H9 (cell line): ENCODE data around the gene TREM1. TPM values are rescaled to one million over a fixed set of nuclear protein-coding genes. Genes with fewer than 3 reads are reported as not detected.

Experiments
- DNase-seq: peaks from one replicate; pipeline ENCODE4 v3.0.0-alpha.2; 2017
- H2AFZ ChIP-seq: one replicate; pipeline ENCODE4 v1.6.1; 2013; ENCODE audit warnings: mild to moderate bottlenecking, low read length, control low read depth, moderate library complexity
- H2AK5ac ChIP-seq: 2 replicates; pipeline ENCODE4 v1.6.1; 2013; ENCODE audit warnings: low read length, control low read depth, mixed read lengths; ENCODE audit not compliant: insufficient read length
- H2BK120ac ChIP-seq: one replicate; pipeline ENCODE4 v1.6.1; 2013; ENCODE audit warnings: low read depth, mild to moderate bottlenecking, low read length, control low read depth, inconsistent platforms; ENCODE audit not compliant: poor library complexity, severe bottlenecking
- H2BK12ac ChIP-seq: 2 replicates; pipeline ENCODE4 v1.6.1; 2013; ENCODE audit warnings: low read length, control low read depth, mixed read lengths, low read depth; ENCODE audit not compliant: insufficient read length
- H2BK15ac ChIP-seq: 2 replicates; pipeline ENCODE4 v1.6.1; 2013; ENCODE audit warnings: low read depth, low read length, control low read depth
- H2BK20ac ChIP-seq: one replicate; pipeline ENCODE4 v1.6.1; 2013; ENCODE audit warnings: low read depth, mild to moderate bottlenecking, low read length, control low read depth, inconsistent platforms; ENCODE audit not compliant: poor library complexity, severe bottlenecking
- H2BK5ac ChIP-seq: 2 replicates; pipeline ENCODE4 v1.6.1; 2013; ENCODE audit warnings: low read length, control low read depth, mixed read lengths; ENCODE audit not compliant: insufficient read length
- H3K14ac ChIP-seq: 2 replicates; pipeline ENCODE4 v1.6.1; 2013; ENCODE audit warnings: low read length, control low read depth; ENCODE audit not compliant: insufficient read depth
- H3K18ac ChIP-seq: 2 replicates; pipeline ENCODE4 v1.6.1; 2013; ENCODE audit warnings: low read depth, mild to moderate bottlenecking, mixed read lengths, low read length, control low read depth; ENCODE audit not compliant: insufficient read length
- H3K23ac ChIP-seq: 2 replicates; pipeline ENCODE4 v1.6.1; 2013; ENCODE audit warnings: low read length, control low read depth, mixed read lengths, low read depth; ENCODE audit not compliant: insufficient read length
- H3K23me2 ChIP-seq: 2 replicates; pipeline ENCODE4 v1.6.1; 2013; ENCODE audit warnings: low read depth, mild to moderate bottlenecking, mixed read lengths, low read length, control low read depth; ENCODE audit not compliant: insufficient read length, poor library complexity, severe bottlenecking
- H3K27ac ChIP-seq: 2 replicates; pipeline ENCODE4 v1.5.1; 2013; ENCODE audit warnings: low read length, control low read depth, mixed read lengths, low read depth; ENCODE audit not compliant: insufficient read length
- H3K27me3 ChIP-seq: 2 replicates; pipeline ENCODE4 v1.6.1; 2013; ENCODE audit warnings: low read length, control low read depth, inconsistent platforms; ENCODE audit not compliant: insufficient read depth
- H3K4ac ChIP-seq: 2 replicates; pipeline ENCODE4 v1.6.1; 2013; ENCODE audit warnings: low read depth, mild to moderate bottlenecking, control low read depth, inconsistent platforms, low read length, moderate library complexity
- H3K4me1 ChIP-seq: 2 replicates; pipeline ENCODE4 v1.6.1; 2013; ENCODE audit warnings: low read length, control low read depth, inconsistent platforms; ENCODE audit not compliant: insufficient read depth
- H3K4me2 ChIP-seq: 2 replicates; pipeline ENCODE4 v1.6.1; 2013; ENCODE audit warnings: low read length, control low read depth, mixed read lengths; ENCODE audit not compliant: insufficient read length, insufficient read depth
- H3K56ac ChIP-seq: 2 replicates; pipeline ENCODE4 v1.6.1; 2013; ENCODE audit warnings: low read depth, mild to moderate bottlenecking, mixed read lengths, low read length, control low read depth; ENCODE audit not compliant: insufficient read length
- H3K79me1 ChIP-seq: 2 replicates; pipeline ENCODE4 v1.6.1; 2013; ENCODE audit warnings: low read depth, mild to moderate bottlenecking, moderate library complexity, low read length, control low read depth, inconsistent platforms; ENCODE audit not compliant: insufficient read depth, poor library complexity, severe bottlenecking
- H3K79me2 ChIP-seq: 2 replicates; pipeline ENCODE4 v1.6.1; 2013; ENCODE audit warnings: low read length, control low read depth, inconsistent platforms; ENCODE audit not compliant: insufficient read depth
- H3K9ac ChIP-seq: 2 replicates; pipeline ENCODE4 v1.6.1; 2013; ENCODE audit warnings: low read length, control low read depth, mixed read lengths; ENCODE audit not compliant: insufficient read length; ENCODE audit errors: extremely low read depth
- H3K9me3 ChIP-seq: one replicate; pipeline ENCODE4 v1.6.1; 2013; ENCODE audit warnings: low read depth, low read length, inconsistent platforms; ENCODE audit not compliant: control insufficient read depth
- H3T11ph ChIP-seq: one replicate; pipeline ENCODE4 v1.6.1; 2013; ENCODE audit warnings: mild to moderate bottlenecking, low read length, control low read depth, inconsistent platforms
- H4K20me1 ChIP-seq: one replicate; pipeline ENCODE4 v1.6.1; 2013; ENCODE audit not compliant: control insufficient read depth, insufficient read length, insufficient read depth
- H4K5ac ChIP-seq: 2 replicates; pipeline ENCODE4 v1.6.1; 2013; ENCODE audit warnings: low read depth, mild to moderate bottlenecking, mixed read lengths, low read length, control low read depth; ENCODE audit not compliant: insufficient read length
- H4K8ac ChIP-seq: replicated peaks from 2 replicates; pipeline ENCODE4 v1.6.1; 2013; ENCODE audit warnings: low read length, control low read depth, mixed read lengths, low read depth; ENCODE audit not compliant: insufficient read length
- H4K91ac ChIP-seq: 2 replicates; pipeline ENCODE4 v1.6.1; 2013; ENCODE audit warnings: low read depth, mild to moderate bottlenecking, moderate library complexity, mixed read lengths, low read length, control low read depth; ENCODE audit not compliant: insufficient read length
- H3K27ac Mint-ChIP-seq, 3 experiments: 2 replicates in 2 of 3; 3 replicates in 1 of 3; pipeline ENCODE4 v1.8.0; 2020 to 2021; ENCODE audit warnings: mixed read lengths in 3 of 3, mild to moderate bottlenecking in 1 of 3, moderate library complexity in 1 of 3
- H3K27me3 Mint-ChIP-seq: 2 replicates; pipeline ENCODE4 v1.8.0; 2021; ENCODE audit warnings: low read depth, mild to moderate bottlenecking, moderate library complexity, mixed read lengths
- H3K36me3 Mint-ChIP-seq, 3 experiments: 2 replicates in 2 of 3; 3 replicates in 1 of 3; pipeline ENCODE4 v1.8.0; 2020 to 2021; ENCODE audit warnings: low read depth in 3 of 3, mixed read lengths in 3 of 3; ENCODE audit not compliant: insufficient read depth in 1 of 3
- H3K4me1 Mint-ChIP-seq, 2 experiments: 2 replicates each; pipeline ENCODE4 v1.8.0; 2020; ENCODE audit warnings: mixed read lengths in 2 of 2
- H3K4me3 Mint-ChIP-seq, 2 experiments: 2 replicates in 1 of 2; 3 replicates in 1 of 2; pipeline ENCODE4 v1.8.0; 2020 to 2021; ENCODE audit warnings: mild to moderate bottlenecking in 2 of 2, mixed read lengths in 2 of 2, moderate library complexity in 1 of 2
- H3K9me3 Mint-ChIP-seq, 2 experiments: 2 replicates in 1 of 2; 3 replicates in 1 of 2; pipeline ENCODE4 v1.8.0; 2020; ENCODE audit warnings: mild to moderate bottlenecking in 2 of 2, mixed read lengths in 2 of 2, moderate library complexity in 1 of 2
- CTCF ChIP-seq: fragments of 200-600 bp; sonication (generic); conservative IDR thresholded peaks from 3 replicates; pipeline ENCODE4 v1.8.0; 2021; ENCODE audit warnings: antibody characterized with exemption, mild to moderate bottlenecking
- total RNA-seq: library from RNA; stranded (reverse); gene quantifications from 2 replicates; pipeline ENCODE4 v1.2.1, GENCODE V29; 2021

TREM1 gene
- total RNA-seq, 1 experiment from 2014 or later = not detected

DNA sequence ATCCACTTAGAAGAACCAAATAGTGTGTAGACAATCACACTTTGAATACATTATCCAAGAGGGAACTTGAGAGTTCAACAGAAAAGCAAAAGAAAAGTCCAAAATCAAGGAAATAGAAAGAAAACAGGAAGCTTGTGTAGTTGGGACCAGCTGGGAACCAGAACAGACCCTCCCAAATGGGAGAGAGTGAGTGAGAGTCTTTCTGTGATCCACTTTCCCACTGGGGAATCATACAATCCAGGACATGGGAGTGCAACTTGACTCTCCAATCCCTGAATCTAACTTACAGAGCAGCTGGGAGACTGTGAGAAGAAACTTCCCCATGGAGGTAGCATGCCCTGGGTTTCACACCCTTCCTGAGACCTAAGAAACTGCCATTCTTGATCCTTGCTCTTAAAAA is 31.4 kb downstream of the TREM1 start:
- no peak overlapping the region for H3K9ac ChIP-seq

More for the DNA sequence above, 31.4 kb downstream of the TREM1 start:
- Histone ChIP-seq H3K27me3 (no peaks in the 10 kb centered on the region), H3K4ac (no peak overlapping the region), H3T11ph (no peak overlapping the region), H4K8ac (no peak overlapping the region), H3K23ac (no peak overlapping the region), H2BK120ac (no peak overlapping the region), H2AFZ (no peak overlapping the region), H2BK12ac (no peak overlapping the region), H3K4me2 (no peak overlapping the region), H3K79me1 (no peaks in the 10 kb centered on the region), H3K23me2 (no peaks in the 10 kb centered on the region), H4K5ac (no peak overlapping the region), H2BK20ac (no peak overlapping the region), H3K79me2 (no peaks in the 10 kb centered on the region), H3K18ac (no peak overlapping the region), H2BK5ac (no peak overlapping the region), H3K56ac (no peak overlapping the region), H2AK5ac (no peak overlapping the region), H3K14ac (no peak overlapping the region), H2BK15ac (no peak overlapping the region), H3K4me1 (no peaks in the 10 kb centered on the region), H4K91ac (no peak overlapping the region), H3K27ac (no peak overlapping the region), H3K9me3 (no peaks in the 10 kb centered on the region), H4K20me1 (no peaks in the 10 kb centered on the region)
- Mint-ChIP-seq H3K27ac (no peak overlapping the region), H3K4me3 (no peak overlapping the region), H3K4me1 (no peaks in the 10 kb centered on the region), H3K9me3 (no peaks in the 10 kb centered on the region; a peak in 2 of 5 replicates), H3K27me3 (peaks cover 27% of the 10 kb centered on the region), H3K36me3 (no peaks in the 10 kb centered on the region)
- DNase-seq = no peak
- TF ChIP-seq CTCF = no peak
